Spinal cord (tissue), 10 donors: ENCODE measurements around the gene ZNF800. TPM values are rescaled to one million over a fixed set of nuclear protein-coding genes. Genes with fewer than 3 reads are reported as not detected.
A peak's percentile ranks its signal among the peaks of the same experiment; 100 is the strongest.
"Not testable (repeated sequence)": the region's sequence is repeated elsewhere in the genome, so short reads cannot be mapped to it uniquely, and the experiment has no call there.

Experiments used
- DNase-seq, 6 donors: peaks; one replicate each; pipeline versions ENCODE4 v3.0.0 to v3.0.0-alpha.2; 2013 to 2015; ENCODE audit warnings: low spot score in 6 of 6, low read depth in 4 of 6
- H3K27ac ChIP-seq: one replicate; pipeline ENCODE4 v1.5.1; 2013; ENCODE audit warnings: low read depth, low read length, control low read depth
- H3K27me3 ChIP-seq: one replicate; pipeline ENCODE4 v1.6.1; 2013; ENCODE audit warnings: low read length; ENCODE audit not compliant: control insufficient read depth, insufficient read depth
- H3K36me3 ChIP-seq: one replicate; pipeline ENCODE4 v1.6.1; 2013; ENCODE audit warnings: low read length; ENCODE audit not compliant: control insufficient read depth, insufficient read depth
- H3K4me1 ChIP-seq: one replicate; pipeline ENCODE4 v1.6.1; 2013; ENCODE audit warnings: low read length; ENCODE audit not compliant: control insufficient read depth, insufficient read depth
- H3K4me3 ChIP-seq: one replicate; pipeline ENCODE4 v1.5.1; 2013; ENCODE audit warnings: low read depth, low read length, control low read depth
- H3K9me3 ChIP-seq: one replicate; pipeline ENCODE4 v1.6.1; 2013; ENCODE audit warnings: low read length; ENCODE audit not compliant: control insufficient read depth, insufficient read depth
- WGBS: methylation state at CpG from one replicate; pipeline ENCODE4 v1.1.5; 2013; ENCODE audit warnings: missing lambda C conversion rate; ENCODE audit not compliant: insufficient coverage; 5-methylcytosine and 5-hydroxymethylcytosine counted together
- long read RNA-seq, 4 donors: transcript quantifications; one replicate each; lab custom pipeline, GENCODE V29; 2026
- polyA plus RNA-seq, 2 donors: library from polyadenylated mRNA; unstranded; fragments of 120-200 nt; gene quantifications; one replicate each; pipeline ENCODE4 v1.2.1, GENCODE V29; 2013; ENCODE audit not compliant: insufficient read length in 2 of 2
- total RNA-seq, 2 donors: library from RNA; depleted of rRNA in 1 of 2; stranded (reverse); fragments of 120-200 nt in 1 of 2; fragments of >200 nt in 1 of 2; gene quantifications; one replicate each; pipeline versions ENCODE4 v1.2.3 to v1.2.4, GENCODE V29; 2013 to 2014
- donor health status: healthy.

Gene ZNF800, protein sequence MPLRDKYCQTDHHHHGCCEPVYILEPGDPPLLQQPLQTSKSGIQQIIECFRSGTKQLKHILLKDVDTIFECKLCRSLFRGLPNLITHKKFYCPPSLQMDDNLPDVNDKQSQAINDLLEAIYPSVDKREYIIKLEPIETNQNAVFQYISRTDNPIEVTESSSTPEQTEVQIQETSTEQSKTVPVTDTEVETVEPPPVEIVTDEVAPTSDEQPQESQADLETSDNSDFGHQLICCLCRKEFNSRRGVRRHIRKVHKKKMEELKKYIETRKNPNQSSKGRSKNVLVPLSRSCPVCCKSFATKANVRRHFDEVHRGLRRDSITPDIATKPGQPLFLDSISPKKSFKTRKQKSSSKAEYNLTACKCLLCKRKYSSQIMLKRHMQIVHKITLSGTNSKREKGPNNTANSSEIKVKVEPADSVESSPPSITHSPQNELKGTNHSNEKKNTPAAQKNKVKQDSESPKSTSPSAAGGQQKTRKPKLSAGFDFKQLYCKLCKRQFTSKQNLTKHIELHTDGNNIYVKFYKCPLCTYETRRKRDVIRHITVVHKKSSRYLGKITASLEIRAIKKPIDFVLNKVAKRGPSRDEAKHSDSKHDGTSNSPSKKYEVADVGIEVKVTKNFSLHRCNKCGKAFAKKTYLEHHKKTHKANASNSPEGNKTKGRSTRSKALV
- 10 to 100 TPM; 30.1 to 39.5 TPM for total RNA-seq
- polyA plus RNA-seq = 10 to 100 TPM; 18.5 to 22.9 TPM
- long read RNA-seq, donor 1, full-length matches to known transcripts = 3 of 3 reads
- long read RNA-seq, donor 1, partial matches to known transcripts = 0 of 3 reads
- long read RNA-seq, donor 1, other reads (novel, unspliced or antisense) = 0 of 3 reads
- long read RNA-seq, donor 2 = 0 reads
- long read RNA-seq, donor 3, full-length matches to known transcripts = 4 of 4 reads
- long read RNA-seq, donor 3, partial matches to known transcripts = 0 of 4 reads
- long read RNA-seq, donor 3, other reads (novel, unspliced or antisense) = 0 of 4 reads
- long read RNA-seq, donor 4 = 0 reads

GRCh38 chr7:127392566-127393367, at the start of gene ZNF800:
TSS of gene ZNF800 (minus strand) at chr7:127392708. CDS start at chr7:127391557, 1,151 bp downstream.
- Histone ChIP-seq H3K36me3 (peaks cover 3% of the 10 kb centered on the region), H3K4me1 (peaks cover 12% of the 10 kb centered on the region), H3K27me3 (no peaks in the 10 kb centered on the region), H3K9me3 (no peaks in the 10 kb centered on the region), H3K27ac (peak within 1 kb of the TSS; percentile 96), H3K4me3 (peak within 1 kb of the TSS; percentile 82)
- peak; percentile 67 to 96 (median 84) for DNase-seq
- WGBS = under 1% methylated on average over 59 of the region's 67 CpGs

DNA sequence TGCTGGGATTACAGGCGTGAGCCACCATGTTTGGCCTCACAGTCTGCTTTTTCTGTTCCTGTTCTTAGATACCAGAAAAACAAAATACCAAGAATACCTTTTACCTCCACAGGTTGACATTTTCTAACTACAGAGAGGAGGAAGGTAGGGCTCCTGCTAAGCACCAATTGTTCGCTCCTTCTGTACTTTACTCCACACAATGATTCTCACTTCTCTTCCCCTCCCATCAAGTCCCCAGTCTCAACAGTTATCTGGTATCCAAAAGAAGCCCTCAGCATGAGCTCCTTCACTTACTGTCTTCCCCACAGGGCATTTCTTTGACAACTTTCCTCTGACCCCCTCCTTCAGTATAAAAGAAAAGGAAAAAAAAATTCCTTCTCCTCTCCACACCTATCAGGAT, 47.7 kb upstream of the ZNF800 start:
- H3K36me3 ChIP-seq = no peaks in the 10 kb centered on the region
- no peaks in the 10 kb centered on the region for H3K4me1 ChIP-seq
- no peak overlapping the region for H3K4me3 ChIP-seq
- no peak overlapping the region for H3K27ac ChIP-seq
- no peaks in the 10 kb centered on the region for H3K27me3 ChIP-seq
- DNase-seq = no peak
- H3K9me3 ChIP-seq = no peaks in the 10 kb centered on the region
- 100% methylated on average over 2 of the region's 2 CpGs for WGBS

- no peaks in the 10 kb centered on the region for H3K27me3 ChIP-seq
- no peaks in the 10 kb centered on the region for H3K36me3 ChIP-seq
- 100% methylated on average over 1 of the region's 2 CpGs for WGBS
- H3K9me3 ChIP-seq = no peaks in the 10 kb centered on the region
- no peaks in the 10 kb centered on the region for H3K4me1 ChIP-seq
- no peak for DNase-seq
- H3K27ac ChIP-seq = no peak overlapping the region
- no peak overlapping the region for H3K4me3 ChIP-seq
These were observed 46.3 kb upstream of the ZNF800 start for GRCh38 chr7:127438836-127439235.

GRCh38 chr7:127437837-127438236, 45.3 kb upstream of the ZNF800 start:
- Histone ChIP-seq H3K4me3 (no peak overlapping the region), H3K9me3 (no peaks in the 10 kb centered on the region), H3K27ac (no peak overlapping the region), H3K27me3 (no peaks in the 10 kb centered on the region), H3K36me3 (no peaks in the 10 kb centered on the region), H3K4me1 (no peaks in the 10 kb centered on the region)
- WGBS = no CpG with 5 or more reads among the region's 2 CpGs
- no peak for DNase-seq

DNA sequence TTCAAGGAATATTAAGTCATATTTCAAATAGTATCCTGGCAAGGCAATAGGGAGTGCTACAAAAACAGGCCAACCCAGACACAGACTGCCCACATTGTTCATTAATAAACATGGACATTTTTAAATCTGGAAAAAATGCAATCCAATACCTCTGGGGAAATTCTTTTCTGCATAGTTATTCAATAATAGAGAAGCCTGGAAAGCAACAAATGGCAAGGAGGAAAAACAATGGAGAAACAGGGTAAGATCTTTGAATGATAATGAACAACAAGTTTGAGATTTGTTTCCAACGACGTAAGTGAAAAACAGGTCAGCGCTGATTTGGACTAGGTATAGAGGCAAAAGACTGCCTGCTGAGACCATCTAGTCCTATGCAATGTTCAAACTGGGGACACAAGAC, 44.7 kb upstream of the ZNF800 start:
- DNase-seq = no peak
- no peak overlapping the region for H3K27ac ChIP-seq
- WGBS = 100% methylated on average over 1 of the region's 3 CpGs
- no peak overlapping the region for H3K4me3 ChIP-seq
- H3K36me3 ChIP-seq = no peaks in the 10 kb centered on the region
- H3K27me3 ChIP-seq = no peaks in the 10 kb centered on the region
- H3K4me1 ChIP-seq = no peaks in the 10 kb centered on the region
- no peaks in the 10 kb centered on the region for H3K9me3 ChIP-seq

DNA sequence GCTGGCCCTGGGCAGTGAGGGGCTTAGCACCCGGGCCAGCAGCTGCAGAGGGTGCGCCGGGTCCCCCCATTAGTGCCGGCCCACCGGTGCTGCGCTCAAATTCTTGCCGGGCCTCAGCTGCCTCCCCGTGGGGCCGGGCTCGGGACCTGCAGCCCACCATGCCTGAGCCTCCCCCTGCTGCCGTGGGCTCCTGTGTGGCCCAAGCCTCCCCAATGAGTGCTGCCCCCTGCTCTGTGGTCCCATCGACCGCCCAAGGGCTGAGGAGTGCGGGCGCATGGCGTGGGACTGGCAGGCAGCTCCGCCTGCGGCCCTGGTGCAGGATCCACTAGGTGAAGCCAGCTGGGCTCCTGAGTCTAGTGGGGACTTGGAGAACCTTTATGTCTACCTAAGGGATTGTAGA, 36.8 kb upstream of the ZNF800 start:
- DNase-seq, H3K4me1 ChIP-seq, H3K36me3 ChIP-seq, H3K27ac ChIP-seq, H3K4me3 ChIP-seq, H3K27me3 ChIP-seq, H3K9me3 ChIP-seq: not testable (repeated sequence)
- WGBS = 97% methylated on average over 16 of the region's 18 CpGs

DNA sequence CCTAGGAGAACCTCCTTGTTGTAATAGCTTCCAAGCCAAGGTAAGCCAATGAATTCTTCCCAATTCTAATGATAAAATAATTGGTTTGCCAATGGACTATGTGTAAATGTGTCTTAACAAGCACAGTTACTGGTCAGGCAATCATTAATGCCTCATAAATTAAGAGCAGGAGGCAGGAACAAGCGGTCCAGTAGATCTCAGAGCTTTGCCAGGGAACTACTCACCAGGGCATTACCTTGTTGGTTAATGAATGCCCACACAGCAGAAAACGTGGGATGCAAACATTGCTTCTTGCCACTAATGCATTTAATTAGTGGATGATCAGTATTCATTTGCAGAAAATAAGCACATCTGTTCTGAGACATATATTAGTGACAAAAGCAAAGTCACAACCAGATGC, 26.7 kb upstream of the ZNF800 start:
- no peak for DNase-seq
- WGBS = 33% methylated on average over 1 of the region's 2 CpGs
- no peak overlapping the region for H3K4me3 ChIP-seq

GRCh38 chr7:127418459-127418858, 26.0 kb upstream of the ZNF800 start:
- H3K27ac ChIP-seq = no peak overlapping the region
- no peaks in the 10 kb centered on the region for H3K36me3 ChIP-seq
- no peak overlapping the region for H3K4me3 ChIP-seq
- 100% methylated on average over 1 of the region's 2 CpGs for whole genome bisulfite sequencing
- H3K27me3 ChIP-seq = no peaks in the 10 kb centered on the region
- no peaks in the 10 kb centered on the region for H3K9me3 ChIP-seq
- DNase-seq = no peak
- no peaks in the 10 kb centered on the region for H3K4me1 ChIP-seq

More for the DNA sequence above, 26.7 kb upstream of the ZNF800 start:
- no peaks in the 10 kb centered on the region for H3K4me1 ChIP-seq
- no peaks in the 10 kb centered on the region for H3K9me3 ChIP-seq
- no peak overlapping the region for H3K27ac ChIP-seq
- no peaks in the 10 kb centered on the region for H3K27me3 ChIP-seq
- H3K36me3 ChIP-seq = no peaks in the 10 kb centered on the region

DNA sequence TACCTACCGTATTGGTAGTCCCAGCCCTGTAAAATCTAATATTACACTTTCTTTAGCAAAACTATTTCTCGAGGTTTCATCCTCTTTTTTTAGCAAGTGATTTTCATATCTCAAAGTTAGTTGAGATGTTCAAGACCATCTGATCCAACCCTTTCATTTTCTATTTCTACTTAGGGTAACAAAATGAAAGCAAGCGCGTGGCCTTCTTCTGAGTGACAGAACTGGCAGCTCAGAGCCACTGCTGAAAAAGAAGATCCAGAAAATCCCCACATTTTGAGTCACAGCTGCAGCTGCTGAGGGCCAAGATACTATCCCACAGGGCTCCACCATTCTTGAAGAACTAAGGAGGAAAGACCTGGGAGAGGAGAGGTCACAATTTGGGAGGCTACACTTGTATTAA, 24.8 kb upstream of the ZNF800 start:
- Histone ChIP-seq H3K36me3 (no peaks in the 10 kb centered on the region), H3K4me1 (no peaks in the 10 kb centered on the region), H3K9me3 (no peaks in the 10 kb centered on the region), H3K4me3 (no peak overlapping the region), H3K27ac (no peak overlapping the region), H3K27me3 (no peaks in the 10 kb centered on the region)
- 100% methylated on average over 2 of the region's 4 CpGs for WGBS
- DNase-seq = no peak
